GM18502 (cell line): ENCODE measurements around the gene NUP133.

Source experiments
- ATAC-seq: cut with Tn5 transposase; IDR thresholded peaks from one replicate; pipeline ENCODE4 v1.9.1; 2021; ENCODE audit warnings: mild to moderate bottlenecking; ENCODE audit not compliant: unreplicated experiment, poor library complexity

NUP133 gene

DNA sequence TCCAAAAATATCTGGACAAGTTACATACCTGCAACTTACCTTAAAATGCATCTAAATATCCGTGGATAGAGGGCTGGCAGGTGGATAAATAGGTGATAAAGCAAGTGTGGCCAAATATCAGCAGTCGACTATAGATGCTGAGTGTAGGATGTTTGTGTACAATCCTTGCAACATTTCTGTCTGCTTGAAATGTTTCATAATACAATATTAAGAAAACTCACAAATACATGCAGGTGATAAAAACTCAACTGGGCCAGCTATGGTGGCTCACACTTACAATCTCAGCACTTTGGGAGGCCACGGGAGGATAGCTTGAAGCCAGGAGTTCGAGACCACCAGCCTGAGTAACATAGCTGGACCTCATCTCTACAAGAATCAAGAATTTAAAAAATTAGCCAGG, 115.2 kb downstream of the NUP133 start:
- ATAC-seq, result no peak
